ENCODE results near the gene WDR45B.

The WDR45B gene

GRCh38 chr17:82619641-82620040 lies 28.6 kb downstream of the WDR45B start:
- no peak for DNase-seq

- no peak for DNase-seq
Measured at GRCh38 chr17:82619211-82619610, 29.0 kb downstream of the WDR45B start.

- no peak for DNase-seq
Measured at GRCh38 chr17:82616021-82616711, 32.1 kb downstream of the WDR45B start.

- DNase-seq = peak; percentile 74
Measured at GRCh38 chr17:82615084-82616020, 32.9 kb downstream of the WDR45B start.

- DNase-seq = peak; percentile 64
Measured at GRCh38 chr17:82614095-82614631, 34.1 kb downstream of the WDR45B start.

DNA sequence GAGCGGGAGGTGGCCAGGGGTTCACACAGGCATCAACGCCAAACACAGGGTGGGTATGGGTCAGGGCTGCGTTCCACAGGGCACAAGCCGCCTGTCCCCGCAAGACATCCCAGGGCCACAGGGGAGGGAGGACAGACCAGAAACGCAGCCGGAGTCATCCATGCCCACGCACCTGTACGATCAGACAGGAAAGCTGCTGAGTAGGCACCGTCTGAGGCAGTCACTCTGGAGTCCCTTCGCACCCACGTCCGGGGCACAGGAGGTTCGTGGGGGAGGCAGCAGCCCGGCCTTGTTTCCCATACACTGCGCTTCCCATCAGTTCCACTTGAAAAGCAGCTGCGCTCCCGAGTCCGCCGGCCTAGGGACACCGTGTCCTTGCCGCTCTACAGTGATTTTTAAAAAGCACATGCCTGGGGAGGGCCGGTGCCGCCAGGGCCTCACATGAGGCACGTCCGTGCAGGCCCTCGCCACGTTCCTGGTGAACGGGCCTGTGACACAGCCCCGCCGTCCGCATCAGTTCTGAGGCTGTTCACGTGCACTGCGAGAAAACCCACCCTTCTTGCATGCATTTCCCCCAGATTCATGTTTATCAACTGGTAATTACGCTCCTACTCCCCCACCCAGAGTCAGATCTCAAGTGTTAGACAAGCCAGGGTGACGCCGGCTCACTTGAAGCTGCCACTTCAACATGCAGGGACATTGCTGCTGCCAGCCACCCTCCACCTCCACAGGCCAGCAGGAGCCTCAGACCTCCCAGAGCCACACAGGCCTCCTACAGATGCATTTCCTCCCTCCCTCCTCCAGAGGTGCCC lies 34.8 kb downstream of the WDR45B start:
- DNase-seq = peak; percentile 94

GRCh38 chr17:82611140-82612058 lies 36.8 kb downstream of the WDR45B start:
- peak; percentile 65 for DNase-seq

DNA sequence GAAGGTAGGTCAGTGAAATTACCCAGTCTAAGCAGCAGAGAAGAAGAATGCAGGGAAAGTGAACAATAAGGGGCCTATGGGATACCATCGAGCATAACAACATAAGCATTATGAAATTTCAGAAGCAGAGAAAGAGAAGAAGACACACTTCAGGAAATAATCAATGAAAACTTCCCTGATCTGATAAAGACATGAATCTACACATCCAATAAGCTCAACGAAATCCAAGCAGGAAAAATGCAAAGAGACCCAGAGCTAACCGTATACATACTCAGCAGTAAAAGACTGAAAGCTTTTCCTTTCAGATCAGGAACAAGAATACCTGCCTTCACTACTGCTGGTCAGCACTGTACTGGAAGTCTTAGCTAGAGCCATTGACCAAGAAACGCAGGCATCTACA lies 38.6 kb downstream of the WDR45B start:
- DNase-seq = no peak

DNA sequence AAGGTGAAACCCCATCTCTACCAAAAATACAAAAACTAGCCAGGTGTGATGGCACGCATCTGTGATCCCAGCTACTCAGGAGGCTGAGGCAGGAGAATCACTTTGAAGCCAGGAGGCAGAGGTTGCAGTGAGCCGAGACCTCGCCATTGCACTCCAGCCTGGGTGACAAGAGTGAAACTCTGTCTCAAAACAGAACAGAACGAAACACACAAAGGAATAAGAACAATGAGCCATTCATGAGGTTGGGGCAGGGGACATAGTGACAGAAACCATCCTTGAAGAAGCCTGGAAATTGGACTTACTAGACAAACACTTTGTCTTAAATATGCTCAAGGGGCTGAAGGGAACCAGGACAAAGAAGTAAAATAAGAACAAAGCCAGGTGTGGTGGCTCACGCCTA lies 39.4 kb downstream of the WDR45B start:
- DNase-seq = peak; percentile 50

DNA sequence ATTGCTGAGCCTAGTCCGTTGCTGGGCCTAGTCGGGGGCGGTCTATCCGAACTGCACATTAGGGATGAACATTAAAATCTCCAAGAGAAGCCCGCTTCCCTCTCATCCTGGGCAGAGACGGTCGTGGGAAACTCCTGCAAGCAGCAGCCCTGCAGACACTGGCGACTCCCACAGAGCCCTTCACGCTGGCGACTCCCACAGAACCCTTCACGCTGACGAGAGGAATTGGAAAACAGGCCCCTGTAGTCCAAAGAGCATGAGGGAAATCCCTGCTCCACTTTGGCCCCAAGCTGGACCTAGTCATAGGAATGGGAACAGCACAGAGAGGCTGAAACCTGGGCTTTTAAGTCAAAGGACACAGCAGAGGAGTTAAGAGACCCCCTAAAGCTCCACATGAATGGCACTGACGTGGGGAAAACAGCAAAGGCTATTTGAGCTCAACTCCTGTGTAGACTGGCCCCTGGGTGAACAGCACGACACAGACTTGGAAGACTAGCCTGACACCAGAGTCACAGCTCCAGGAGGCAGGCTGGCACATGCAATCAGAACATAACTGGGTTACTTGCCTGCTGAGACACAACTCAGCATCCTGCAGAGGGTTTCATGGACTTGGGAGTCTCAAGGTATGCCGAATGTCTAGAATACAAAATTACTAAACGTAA lies 42.2 kb downstream of the WDR45B start:
- peak; percentile 52 for DNase-seq

DNA sequence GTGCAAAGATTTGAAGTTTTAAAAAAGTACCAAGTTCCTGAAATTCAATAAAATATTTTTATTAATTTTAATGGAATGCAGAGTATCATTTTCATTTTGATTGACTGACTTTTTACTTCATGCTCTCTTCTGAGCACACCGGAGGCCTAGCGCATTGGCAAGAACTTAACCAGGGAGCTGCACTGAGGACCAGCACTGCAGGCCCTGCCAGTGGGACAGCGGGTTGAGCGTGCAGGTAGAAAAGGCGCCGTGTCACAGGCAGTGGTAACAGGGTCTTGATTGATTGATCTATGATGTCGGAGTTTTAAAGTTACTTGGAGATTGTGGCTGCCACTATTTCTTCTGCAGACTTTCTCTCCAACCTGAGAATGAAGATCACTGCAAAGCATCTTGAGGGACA lies 43.7 kb downstream of the WDR45B start:
- DNase-seq = no peak

DNA sequence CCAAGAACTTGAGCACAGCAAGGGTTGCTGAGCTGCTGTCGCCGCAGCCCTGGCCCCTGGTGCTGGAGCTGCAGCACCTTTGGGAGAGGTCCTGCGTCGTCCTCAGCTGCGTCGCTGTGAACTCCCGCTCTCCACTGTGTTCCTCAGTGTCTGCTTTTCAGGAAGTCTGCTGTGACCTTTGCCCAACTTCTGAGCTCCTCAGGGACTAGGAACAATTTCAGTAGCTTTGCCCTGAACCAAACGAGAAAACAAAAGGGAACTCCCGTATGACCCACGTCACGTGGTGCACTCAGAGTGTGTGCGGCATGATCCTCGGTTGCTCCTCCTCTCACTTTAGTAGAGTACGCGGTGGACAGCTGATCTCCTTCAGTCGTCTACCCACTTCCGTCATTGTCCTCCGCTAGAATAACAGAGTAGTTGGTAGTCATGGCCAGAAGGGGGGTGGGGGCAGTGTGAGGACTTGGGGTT lies 44.2 kb downstream of the WDR45B start:
- DNase-seq = no peak

DNA sequence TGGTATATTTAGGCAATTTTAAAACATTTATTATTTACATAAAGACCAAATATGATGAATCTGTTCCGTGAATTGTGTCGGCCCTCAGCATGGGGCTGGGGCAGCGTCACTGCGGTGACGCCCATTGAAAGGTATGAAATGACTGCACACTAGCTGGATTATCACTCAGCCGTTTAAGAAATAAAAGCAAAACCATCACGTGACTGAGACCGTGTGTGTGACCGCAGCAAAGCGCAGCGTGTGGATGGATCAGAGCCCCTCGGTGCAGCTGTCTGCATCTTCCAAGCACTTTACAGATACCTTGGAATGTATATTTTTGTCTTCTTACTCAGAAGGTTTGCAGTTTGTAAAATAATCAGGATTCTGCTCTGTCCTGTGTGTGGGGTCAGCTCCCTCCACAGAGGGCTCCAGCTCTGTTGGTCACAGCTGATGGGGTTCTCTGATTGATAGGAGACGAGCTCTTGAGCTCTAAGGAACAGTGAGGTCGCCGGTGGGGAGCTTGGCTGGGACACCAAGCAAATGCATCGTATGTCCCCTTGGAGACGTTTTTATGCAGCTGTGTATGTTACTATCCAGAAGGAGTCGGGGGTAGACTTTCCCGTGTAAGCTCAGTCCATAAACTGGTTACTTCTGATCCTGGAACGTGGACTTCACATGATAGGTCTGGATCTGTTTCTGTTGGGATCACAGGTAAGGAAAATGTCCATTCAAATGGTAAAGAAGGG lies 45.1 kb downstream of the WDR45B start:
- DNase-seq = no peak

GRCh38 chr17:82602487-82602886 lies 45.8 kb downstream of the WDR45B start:
- DNase-seq = peak; percentile 55

- DNase-seq = no peak
Measured at GRCh38 chr17:82601447-82602000, 46.7 kb downstream of the WDR45B start.

DNA sequence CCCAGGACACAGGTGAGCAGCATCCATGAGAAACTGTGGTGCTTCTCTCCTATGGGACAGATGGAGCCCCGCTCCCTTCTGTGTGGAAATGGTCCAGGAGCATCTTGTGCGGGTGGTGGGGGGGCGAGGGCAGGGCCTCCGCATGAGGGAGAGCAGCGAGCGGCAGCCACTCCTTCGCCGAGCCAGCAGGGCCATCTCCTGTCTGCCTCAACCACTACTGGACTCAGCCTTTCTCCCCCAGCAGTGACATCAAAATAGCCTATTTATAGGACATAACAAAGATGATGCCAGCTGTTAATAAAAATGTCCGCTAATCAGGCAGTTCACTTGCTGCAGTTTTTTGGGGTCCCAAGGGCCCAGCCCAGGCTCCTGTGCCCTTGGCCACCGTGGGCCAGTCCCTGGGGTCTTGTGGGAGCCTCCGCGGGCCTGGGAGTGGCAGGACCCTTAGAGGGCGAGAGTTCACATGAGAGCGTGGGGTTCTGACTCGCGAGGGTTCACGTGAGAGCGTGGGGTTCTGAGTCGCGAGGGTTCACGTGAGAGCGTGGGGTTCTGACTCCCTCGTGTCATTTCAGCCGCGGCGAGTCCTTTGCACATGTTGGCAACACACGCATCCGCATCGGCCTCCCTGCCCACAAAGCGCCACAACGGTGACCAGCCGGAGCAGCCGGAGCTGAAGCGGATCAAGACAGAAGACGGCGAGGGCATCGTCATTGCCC lies 47.4 kb downstream of the WDR45B start:
- peak; percentile 53 for DNase-seq

DNA sequence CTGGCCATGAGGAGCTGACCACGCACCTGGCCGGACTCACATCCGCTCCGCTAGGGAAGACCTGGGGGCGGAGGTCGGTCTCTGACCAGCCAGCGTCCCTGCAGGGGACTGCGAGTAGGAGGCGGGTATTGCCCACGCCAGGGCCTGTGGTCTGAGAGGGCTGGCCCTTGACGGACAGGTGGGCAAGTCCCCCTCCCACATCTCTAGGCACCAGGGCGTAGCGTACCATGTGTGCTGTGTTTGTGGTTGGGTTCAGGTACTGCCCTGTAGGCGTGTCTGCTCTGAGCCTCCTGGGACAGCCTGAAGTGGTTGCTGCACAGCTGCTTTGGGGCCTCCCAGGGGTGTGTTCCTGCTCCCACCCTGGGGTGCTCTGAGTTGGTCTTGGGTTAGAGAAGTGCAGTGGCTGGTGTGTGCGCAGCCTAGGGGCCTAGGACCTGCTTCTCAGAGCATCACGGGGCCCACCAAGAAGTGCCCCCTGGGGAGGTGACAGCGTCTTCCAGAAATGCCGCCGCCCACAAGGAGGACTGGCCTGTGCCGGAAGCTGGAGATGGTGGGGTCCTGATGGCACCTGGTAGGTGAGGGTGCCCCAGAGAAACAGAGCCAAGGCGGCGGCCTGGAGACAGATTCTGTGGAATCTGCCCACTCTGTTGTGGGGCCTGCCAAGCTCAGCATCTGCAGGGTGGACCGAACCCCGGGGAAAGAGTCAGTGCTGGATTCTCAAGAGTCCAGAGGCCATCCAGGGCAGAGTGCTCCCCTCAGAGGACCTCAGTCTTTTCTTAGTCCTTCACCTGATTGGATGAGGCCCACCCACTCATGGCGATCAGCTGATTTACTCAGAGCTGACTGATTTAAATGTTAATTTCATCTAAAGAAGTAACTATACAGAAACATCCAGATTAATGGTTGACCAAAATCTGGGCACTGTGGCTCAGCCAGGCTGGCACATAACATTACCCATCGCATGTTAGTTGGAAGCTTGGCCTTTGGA lies 48.3 kb downstream of the WDR45B start:
- DNase-seq = peak; percentile 59

Measured in islet precursor cell (in vitro differentiated cells).